NCI-H146 (cell line): ENCODE data around the gene TAGLN2.
"Not testable (repeated sequence)": the region's sequence is repeated elsewhere in the genome, so short reads cannot be mapped to it uniquely, and the experiment has no call there.

Source experiments
- DNase-seq: peaks from one replicate; lab custom pipeline; 2025; lab: John Stamatoyannopoulos, UW

Gene TAGLN2

DNA sequence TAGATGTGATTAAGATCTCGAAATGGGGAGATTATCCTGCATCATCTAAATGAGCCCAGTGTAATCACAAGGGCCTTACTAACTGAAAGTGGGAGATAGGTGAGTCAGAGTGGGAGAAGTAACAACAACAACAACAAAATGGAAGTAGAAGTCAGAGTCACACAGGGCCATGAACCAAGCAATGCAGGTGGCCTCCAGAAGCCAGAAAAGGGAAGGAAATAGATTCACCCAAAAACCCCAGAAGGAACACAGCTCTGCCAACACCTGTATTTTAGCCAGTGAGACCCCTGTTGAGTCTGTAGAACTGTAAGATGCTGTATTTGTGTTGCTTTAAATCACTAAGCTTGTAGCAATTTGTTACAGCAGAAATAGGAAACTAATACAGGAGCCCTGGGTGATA is 4.1 kb downstream of the TAGLN2 start:
- DNase-seq: no peak

DNA sequence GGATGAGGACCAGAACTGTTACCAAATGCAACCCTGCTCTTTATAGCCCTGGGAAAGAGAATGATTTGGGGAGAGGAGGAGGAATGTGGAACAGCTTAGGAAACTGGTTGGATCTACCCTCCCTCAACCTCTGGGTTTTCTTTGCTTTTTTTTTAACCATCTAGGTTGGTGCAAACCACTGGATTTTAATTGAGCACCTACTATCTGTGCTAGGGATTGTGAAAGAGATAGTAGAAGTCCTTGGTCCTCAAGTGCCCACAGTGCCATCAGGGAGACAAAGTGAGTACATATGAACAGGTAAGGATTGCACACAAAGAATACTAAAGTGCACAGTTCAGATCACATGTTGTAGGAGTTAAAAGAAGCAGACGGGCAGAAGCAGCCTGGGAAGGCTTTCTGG is 4.7 kb downstream of the TAGLN2 start:
- no peak for DNase-seq

DNA sequence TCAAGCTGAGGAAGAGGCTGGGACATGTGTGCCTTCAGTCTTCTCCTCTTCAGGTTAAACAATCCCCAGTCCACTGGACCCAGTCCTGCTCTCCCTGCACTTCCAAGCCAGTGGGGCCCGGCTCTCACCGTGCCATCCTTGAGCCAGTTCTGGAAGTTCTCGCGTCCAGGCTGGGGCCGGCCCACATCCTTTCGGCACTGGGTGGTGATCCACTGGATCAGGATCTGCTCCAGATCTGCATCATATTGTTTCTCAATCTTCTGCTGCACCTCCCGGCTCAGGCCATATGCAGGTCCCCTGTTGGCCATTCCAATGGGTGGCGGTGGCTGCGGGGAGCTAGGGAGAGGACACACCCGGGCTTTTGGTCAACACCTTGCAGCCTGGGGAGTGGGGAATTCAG is 5.1 kb downstream of the TAGLN2 start:
- DNase-seq: no peak

DNA sequence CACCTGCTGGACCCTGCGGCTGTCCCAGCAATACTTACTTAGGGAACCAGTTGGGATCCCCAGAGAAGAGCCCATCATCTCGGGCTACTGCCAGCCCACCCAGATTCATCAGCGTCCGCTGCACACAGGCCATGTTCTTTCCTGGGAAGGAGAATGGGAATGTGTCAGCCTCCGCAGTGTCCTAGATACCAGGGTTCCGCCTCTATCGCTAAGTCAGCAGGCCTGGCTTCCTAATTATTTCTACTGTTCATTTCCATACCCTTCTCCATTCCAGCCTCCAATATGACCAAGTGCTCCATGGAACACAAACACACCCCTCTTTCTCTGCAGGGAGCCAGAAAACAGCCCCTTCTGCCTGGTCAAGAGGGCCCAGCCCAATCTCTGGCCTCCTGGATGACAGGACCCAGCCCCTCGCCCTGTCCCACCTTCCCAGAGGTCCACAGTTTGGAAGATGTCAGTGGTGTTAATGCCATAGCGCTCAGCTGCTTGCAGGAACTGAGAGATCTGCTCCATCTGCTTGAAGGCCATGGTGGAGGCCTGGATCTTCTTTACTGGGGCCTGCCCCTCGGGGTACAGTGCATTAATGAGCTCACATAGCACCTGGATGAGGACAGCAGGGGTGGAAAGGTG is 6.0 kb downstream of the TAGLN2 start:
- DNase-seq: no peak

DNA sequence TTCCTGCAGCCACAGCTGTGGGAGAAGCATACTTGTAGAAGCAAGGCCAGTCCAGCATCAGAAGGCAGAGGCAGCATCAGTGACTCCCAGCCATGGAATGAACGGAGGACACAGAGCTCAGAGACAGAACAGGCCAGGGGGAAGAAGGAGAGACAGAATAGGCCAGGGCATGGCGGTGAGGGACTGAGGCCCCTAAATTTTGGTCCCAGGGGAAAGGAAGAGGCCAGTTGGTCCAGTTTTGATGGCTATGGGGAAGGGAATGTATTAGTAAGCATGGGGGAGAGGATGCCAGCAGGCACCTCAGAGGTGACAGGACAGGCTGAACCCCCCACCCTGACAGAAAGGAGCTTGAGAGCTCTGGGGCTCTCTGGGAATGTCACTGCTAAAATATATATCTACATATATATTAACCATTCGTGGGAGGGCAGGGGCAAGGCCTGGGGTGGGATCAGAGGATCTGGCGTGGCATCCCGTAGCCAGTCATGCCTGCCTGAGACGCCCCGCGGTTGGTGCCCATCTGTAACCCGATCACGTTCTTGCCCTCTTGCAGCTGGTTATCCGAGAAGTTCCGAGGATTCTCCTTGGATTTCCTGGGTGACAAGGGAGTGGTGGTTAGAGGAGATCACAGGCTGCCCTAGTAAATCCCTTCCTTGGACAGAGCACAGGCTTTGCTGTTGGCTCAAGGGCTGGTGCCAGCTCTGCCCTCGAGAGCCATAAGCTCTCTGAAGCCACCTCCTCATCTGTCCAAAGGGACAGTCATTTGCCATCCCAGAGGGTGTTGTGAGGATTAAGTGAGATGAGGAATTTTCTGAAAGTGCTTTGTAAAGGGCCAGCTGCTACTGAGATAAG is 6.7 kb downstream of the TAGLN2 start:
- no peak for DNase-seq

DNA sequence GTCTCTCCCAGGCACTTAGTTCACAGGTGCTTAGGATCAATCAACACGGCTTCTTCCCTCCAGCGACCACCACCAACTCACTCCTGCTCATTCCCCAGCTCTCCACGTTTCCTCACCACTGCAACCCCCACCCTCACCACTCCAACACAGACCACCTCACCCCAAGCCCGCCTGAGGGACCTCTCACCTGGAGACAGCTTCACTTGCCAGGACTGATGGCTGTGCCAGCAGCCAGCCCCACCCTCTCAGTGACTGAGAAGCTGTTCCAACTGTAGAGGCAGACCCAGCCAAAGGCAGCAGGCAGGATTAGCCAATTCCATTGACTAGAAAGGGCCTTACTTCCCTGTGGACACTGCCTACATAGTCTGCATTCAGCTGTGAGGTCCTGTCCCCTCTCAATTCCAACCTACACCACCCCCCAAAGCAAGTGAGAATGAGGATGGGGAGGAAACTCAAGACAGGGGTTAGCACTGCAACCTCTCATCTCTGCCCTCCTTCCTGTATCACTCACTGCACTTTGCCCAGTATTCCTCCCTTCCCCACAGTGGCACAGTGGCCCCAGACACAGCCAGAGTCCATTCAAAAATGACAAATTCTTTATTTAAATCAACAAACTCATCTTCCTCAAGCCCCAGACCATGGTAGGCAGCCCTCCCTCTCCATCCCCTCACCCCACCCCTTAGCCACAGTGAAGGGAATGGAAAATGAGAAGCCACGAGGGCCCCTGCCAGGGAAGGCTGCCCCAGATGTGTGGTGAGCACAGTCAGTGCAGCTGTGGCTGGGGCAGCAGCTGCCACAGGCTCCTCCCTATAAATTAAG is 7.6 kb downstream of the TAGLN2 start:
- DNase-seq: no peak

DNA sequence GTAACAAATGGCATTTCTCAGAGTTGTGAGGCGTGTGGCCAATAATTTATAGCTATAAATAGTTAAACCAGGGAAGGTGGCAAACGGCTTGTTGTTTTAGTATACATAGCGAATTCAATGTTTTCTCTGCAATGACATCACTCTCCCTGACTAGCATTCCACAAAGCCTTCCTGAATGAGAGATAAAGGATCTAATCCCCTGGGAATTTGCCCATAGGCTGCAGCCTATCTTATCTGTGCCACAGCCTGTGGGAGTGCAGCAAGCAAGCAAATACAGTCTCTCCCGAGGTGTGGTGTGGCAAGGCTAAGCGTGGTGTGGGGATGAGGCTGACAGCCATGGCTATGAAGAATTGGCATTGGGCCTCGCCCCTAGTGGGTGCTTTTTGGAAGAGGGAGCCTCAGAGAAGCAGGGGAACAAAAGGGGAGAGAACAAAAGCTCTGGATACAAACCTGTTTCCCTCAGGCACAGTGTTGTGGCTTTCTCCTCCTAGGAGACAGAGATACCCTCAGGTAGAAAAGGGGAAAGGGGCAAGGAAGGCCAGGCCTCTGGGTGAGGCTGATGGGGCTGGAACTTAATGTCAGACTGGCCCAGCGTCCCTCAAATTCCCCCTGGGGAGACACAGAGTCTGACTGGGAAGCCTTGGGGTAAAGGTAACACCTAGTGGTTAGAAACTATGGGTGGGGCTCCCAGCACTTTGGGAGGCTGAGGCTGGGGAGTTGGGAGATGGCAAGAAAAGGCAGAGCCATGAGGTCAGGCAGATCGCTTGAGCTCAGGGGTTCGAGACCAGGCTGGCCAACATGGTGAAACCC is 8.9 kb downstream of the TAGLN2 start:
- no peak for DNase-seq

DNA sequence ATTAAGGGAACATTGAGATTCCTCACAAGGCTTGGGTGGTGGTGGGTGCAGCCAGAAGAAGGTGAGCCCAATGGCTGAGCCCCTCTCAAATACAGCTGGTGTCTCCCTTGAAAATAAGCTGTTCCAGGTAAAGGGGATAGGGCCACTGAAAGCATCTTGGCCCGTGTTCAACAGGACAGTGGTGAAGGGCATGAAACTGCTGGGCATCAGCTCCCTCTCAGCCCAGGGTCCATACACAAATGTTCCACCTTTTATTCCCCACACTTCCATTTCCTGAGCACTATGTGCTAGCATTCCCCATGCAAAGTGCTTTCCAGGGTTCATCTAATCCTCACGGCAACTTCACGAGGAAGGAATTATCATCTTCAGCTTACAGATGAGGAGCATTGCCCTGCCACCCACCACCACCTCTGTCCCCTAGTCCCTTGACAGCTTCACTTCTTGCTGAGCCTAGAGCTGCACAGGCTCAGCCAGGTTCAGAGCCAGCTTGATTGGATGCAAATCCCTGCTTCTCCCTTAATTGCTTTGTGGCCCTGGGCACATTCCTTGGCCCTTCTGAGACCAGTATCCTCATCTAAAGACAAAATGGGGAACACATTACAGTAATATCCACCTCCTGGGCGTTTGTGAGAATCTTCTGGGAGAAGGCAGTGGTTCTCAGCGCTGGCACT is 9.6 kb downstream of the TAGLN2 start:
- DNase-seq: no peak

DNA sequence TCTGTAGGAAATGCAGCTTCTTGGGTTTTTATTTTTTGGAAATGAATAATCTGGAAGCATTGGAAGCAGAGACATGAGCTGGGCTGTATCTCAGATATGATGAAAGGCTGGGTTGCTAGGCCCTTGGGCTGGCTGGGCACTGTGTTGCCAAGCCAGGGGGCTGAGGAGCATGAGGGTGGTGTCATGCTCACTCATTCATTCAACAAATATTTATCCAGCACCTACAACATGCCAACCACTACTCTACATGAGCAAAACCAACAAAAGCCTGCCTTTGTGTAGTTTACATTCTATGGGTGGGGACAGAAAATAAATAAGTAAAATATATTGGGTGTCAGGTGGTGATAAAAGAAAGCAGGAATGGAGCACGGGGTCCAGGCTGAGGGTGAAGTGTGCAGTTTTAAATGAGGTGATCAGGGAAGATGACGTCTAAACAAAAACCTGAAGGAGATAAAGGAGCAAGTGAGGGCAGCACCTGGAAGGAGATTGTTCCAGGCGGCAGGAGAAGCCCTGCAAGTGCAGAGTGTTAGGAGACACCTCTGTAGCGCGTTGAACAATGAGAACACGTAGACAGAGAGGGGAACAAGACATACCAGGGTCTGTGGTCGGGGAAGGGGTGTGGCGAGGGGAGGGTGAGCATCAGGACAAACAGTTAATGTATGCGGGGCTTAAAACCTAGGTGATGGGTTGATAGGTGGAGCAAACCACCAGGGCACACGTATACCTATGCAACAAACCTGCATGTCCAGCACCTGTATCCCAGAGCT is 10.9 kb downstream of the TAGLN2 start:
- DNase-seq: no peak

DNA sequence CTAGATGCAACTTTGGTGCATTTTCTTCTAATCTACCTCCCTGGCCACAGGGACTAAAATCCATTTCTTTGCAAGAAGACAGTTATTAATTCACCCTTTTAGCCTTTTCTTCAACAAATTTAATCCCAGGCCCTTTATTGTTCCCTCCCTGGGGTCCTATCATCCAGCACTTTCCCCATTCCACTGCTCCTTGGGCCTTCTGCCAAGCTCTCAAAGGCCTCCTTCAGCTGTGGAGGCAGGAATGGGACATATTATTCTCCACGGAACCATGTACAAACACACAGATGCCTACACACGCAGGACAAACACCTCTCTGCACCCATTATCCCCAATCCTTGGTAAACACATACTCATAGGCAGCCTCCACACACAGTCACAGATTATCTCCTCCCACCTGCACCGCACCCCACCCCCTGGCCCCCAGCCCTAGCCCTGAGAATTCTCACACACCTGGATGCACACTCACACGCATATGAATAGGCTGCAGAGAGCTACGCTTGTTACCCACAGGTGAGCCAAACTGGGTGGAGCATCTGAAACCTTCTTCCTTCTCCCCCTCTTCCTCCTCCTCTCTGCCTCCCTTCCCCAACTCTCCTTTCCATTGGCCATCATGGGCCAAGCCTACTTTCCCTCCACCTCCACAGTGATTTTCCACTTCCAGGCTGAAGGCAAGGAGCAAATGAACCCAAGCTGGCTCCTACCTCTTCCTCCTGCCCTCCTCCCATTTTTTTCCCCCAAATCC is 11.7 kb downstream of the TAGLN2 start:
- no peak for DNase-seq

DNA sequence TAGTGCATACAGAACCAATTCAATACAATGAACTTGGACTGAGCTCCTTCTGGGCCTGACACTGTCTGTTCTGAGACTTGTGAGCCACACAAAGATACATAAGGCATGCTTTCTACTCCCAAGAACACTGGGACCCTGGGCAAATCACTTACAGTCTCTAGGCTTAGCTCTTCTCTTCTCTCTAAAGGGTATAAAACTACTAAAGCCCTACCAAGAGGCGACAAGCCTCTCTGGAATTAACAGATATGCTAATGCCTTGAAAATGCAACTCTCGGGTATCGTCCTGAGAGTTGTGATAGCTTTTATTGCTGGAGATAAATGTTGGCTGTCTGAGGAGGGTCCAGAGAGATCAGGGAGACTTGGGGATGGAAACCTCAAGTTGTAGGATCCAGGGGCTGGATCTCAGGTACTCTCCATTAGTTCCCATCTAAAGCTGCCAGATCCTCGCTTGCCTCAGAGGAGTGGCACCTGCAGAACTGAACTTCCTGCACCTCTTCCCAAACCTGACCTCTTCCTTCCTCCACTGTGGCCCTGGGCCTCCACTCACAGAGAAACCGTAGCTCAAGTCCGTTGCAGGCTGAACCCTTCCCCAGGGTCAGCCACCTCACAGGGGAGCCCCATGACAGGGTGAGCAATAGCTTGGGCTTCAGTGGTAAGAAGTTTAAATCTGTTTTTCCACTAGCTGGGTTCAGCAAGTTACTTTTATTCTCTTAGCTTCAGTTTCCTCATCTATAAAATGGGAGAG is 13.8 kb downstream of the TAGLN2 start:
- DNase-seq: no peak

DNA sequence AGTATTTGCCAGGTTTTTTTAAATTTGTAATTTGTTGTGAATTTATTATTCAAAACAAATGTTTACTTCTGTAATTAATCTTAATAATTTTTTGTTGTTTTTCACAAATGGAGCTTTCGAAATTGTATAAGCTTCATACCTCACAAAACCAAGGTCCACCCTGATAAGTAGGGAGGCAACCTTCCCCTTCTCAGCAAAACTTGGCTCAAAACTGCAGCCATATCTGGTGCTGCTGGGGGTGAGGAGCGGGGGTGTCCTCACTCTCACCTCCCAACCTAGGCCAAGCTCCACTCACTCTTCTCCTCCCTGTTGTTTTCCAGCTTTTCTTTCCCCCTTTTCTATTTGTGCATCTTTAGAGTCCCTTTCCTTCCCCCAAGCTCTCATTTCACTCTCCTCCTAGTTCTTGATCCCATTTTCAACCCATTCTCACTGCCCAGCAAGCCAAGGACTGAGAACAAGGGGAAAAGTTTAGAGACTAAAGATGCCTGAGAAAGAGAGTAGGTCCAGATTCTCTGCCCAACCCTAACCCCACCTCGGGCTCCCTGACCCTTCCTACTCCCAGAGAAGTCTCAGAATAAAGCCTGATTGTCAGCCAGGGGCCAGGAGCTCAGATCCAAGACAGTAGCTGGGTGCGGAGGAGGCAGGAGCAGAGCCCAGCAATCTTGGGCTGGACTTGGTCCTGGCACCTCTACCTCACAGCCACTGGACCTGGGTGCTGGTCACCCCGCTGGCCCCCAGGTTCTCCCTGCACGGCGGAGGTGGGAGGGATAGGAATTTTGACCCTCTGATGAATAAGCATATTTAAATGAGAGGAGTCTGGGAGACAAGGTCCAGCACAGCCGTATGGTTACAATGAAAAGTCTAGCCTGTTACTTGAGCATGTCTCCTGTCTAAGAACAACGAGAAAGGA is 17.0 kb downstream of the TAGLN2 start:
- no peak for DNase-seq

DNA sequence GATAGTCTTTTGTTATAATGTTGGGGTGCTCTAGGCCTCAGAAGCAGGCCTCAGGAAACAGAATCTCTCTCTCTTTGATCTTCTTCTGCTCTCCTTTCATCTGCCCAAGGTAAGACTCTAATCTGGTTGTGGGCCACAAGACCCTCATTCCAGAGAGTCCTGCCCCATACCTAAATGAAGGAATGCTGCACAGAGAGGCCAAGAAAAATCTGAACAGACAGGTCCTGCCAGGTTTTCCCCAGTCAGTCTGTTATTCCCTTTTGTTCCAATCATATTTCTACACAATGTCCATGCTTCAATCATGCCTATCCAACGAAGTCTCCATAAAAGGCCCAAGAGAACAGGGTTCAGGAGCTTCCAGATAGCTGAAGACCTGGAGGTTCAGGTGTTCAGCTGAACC is 18.3 kb downstream of the TAGLN2 start:
- no peak for DNase-seq

DNA sequence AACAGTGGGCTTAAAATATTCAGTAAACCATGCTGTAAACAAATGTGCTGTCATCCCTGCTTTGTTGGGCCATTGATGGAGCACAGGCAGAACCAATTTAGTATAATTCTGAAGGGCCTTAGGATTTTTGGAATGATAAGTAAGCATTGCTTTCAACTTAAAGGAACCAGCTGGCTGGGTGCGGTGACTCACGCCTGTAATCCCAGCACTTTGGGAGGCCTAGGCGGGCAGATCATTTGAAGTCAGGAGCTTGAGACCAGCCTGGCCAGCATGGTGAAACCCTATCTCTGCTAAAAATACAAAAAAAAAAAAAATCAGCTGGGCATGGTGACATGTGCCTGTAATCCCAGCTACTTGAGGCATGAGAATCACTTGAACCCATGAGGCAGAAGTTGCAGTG is 21.3 kb downstream of the TAGLN2 start:
- not testable (repeated sequence) for DNase-seq

DNA sequence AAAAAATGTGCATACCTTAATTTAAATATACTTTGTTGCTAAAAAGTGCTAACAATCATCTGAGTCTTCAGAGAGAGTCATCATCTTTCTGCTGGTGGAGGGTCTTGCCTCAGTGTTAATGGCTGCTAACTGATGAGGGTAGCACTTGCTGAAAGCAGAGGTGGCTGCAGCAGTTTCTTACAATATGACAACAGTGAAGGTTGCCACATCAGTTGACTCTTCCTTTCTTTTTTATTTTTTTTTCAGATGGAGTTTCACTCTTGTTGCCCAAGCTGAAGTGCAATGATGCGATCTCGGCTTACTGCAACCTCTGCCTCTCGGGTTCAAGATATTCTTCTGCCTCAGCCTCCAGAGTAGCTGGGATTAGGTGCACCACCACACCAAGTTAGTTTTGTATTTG is 22.8 kb downstream of the TAGLN2 start:
- no peak for DNase-seq

DNA sequence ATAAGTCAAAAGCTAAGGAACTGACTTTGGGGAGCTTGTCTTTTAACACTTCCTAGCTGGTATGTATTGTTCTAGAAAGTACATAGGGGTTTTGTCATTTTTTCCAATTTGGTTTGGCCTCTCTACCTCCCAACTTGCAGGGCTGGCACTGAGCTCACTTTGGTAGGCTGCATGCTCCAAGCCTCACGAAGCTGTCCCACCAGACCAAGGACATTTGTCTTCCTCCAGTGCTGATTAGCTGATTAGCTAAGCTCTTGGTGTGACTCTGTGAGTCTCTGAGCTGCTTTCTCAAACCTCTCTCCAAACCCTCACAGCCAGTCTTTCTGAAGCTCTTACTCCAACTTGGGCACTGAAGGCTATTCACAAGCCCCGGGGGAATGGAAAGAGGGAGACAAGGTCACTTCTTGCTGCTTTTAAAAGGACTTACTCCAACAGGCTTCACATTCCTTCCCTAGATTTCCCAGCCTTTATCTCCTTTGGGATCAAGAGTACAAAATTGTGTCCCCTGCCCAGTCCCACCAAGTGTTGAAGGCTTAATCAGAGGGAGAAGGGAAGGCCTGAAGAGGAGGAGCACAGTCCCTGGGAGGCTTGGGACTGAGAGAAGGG is 24.4 kb downstream of the TAGLN2 start:
- DNase-seq: no peak

DNA sequence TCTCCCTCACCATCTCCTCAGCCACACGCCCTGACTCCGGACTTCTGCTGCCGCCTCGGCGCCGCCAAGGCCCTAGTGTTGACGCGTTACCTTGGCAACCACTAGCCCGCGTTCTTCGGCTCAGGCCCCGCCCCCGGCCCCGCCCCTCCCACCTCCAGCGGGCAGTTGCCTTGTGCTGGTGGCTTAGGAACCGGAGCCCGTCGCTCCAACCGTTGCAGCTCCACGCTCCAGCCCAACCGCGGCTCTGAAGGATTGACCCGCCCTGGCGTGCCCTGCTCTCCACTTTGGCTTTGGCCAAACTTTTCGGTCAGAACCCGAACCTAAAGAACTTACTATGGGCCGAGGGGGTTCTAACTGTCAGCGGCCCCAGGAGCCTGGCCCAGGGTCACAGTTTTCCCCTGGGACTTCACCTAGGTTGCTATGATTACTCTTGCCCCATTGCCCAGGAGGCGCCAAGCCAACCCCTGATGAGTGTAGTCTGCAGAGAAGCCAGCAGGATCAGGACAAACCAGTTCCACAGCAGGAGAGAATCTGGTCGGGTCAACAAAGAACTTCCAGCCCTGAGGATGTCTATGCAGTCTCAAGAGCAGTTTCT is 25.1 kb downstream of the TAGLN2 start, which contains the start of gene CFAP45:
CFAP45 (minus strand) TSS at position 80 of the 595 bp plus-strand sequence; CDS start at position 13, 67 bp downstream.
- peak; percentile 90 for DNase-seq
